ENCODE measurements around the gene SFTPA2.

- TF ChIP-seq POLR2AphosphoS5 (IDR thresholded peaks at IDR 0.05) (no peak), CTCF (IDR thresholded peaks at IDR 0.05) (no peak)
Observed at GRCh38 chr10:79542626-79543025, 17.6 kb downstream of the SFTPA2 start.

Measured in gastroesophageal sphincter (tissue), 3 donors.